Mesothelial cell of epicardium (in vitro differentiated cells): ENCODE data around the gene SORCS1. TPM values are rescaled to one million over a fixed set of nuclear protein-coding genes. Genes with fewer than 3 reads are reported as not detected.

ENCODE experiments used
- DNase-seq, 2 experiments: peaks; one replicate each; pipeline ENCODE4 v3.0.0; 2021; ENCODE audit warnings: low spot score in 2 of 2; ENCODE audit not compliant: unreplicated experiment in 2 of 2
- H3K27ac Mint-ChIP-seq: 2 replicates; pipeline ENCODE4 v1.8.0; 2021; ENCODE audit warnings: mixed read lengths
- H3K27me3 Mint-ChIP-seq: 2 replicates; pipeline ENCODE4 v1.8.0; 2021; ENCODE audit warnings: low read depth, mixed read lengths
- H3K36me3 Mint-ChIP-seq: 2 replicates; pipeline ENCODE4 v1.8.0; 2021; ENCODE audit warnings: mixed read lengths
- H3K4me1 Mint-ChIP-seq: 2 replicates; pipeline ENCODE4 v1.8.0; 2021; ENCODE audit warnings: mixed read lengths
- H3K4me3 Mint-ChIP-seq: 2 replicates; pipeline ENCODE4 v1.8.0; 2021; ENCODE audit warnings: mild to moderate bottlenecking, moderate library complexity, mixed read lengths
- H3K9me3 Mint-ChIP-seq: 2 replicates; pipeline ENCODE4 v1.8.0; 2021; ENCODE audit warnings: mixed read lengths
- total RNA-seq: library from RNA; stranded (reverse); gene quantifications from 3 replicates; pipeline ENCODE4 v1.2.1, GENCODE V29; 2021
- TF ChIP-seq, protein P1 (sequence below): fragments of 200-600 bp; sonication (generic); IDR thresholded peaks from one replicate; pipeline ENCODE4 v1.5.0; 2021; ENCODE audit warnings: antibody characterized with exemption; ENCODE audit not compliant: unreplicated experiment

The SORCS1 gene
- total RNA-seq, 1 donor from 2014 or later = 0.78 TPM

DNA sequence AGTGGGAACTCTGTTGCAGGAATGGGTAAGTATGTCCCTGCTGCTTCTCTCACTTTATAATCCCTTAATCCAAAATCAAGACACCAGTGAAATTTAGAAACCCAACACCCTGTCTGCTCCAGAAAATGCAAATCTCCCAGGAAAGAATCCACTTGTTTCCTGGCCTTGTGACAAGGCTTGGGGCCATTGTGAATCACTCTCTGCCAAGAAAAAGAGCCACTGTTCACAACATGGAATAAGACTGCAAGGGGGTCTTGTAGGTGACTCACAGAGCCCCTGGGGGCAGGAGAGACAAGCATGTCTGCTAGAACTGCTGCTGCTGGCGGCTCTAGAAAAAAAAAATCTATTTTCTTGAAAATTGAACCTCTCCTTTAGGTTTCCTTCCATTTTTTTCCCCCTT lies 191.2 kb downstream of the SORCS1 start:
- Mint-ChIP-seq H3K36me3 (no peaks in the 10 kb centered on the region), H3K27me3 (no peaks in the 10 kb centered on the region), H3K9me3 (peaks cover 8% of the 10 kb centered on the region), H3K4me1 (peaks cover 11% of the 10 kb centered on the region), H3K27ac (no peak overlapping the region), H3K4me3 (no peak overlapping the region)
- TF ChIP-seq, protein P1, sequence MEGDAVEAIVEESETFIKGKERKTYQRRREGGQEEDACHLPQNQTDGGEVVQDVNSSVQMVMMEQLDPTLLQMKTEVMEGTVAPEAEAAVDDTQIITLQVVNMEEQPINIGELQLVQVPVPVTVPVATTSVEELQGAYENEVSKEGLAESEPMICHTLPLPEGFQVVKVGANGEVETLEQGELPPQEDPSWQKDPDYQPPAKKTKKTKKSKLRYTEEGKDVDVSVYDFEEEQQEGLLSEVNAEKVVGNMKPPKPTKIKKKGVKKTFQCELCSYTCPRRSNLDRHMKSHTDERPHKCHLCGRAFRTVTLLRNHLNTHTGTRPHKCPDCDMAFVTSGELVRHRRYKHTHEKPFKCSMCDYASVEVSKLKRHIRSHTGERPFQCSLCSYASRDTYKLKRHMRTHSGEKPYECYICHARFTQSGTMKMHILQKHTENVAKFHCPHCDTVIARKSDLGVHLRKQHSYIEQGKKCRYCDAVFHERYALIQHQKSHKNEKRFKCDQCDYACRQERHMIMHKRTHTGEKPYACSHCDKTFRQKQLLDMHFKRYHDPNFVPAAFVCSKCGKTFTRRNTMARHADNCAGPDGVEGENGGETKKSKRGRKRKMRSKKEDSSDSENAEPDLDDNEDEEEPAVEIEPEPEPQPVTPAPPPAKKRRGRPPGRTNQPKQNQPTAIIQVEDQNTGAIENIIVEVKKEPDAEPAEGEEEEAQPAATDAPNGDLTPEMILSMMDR = no peak
- no peak for DNase-seq

DNA sequence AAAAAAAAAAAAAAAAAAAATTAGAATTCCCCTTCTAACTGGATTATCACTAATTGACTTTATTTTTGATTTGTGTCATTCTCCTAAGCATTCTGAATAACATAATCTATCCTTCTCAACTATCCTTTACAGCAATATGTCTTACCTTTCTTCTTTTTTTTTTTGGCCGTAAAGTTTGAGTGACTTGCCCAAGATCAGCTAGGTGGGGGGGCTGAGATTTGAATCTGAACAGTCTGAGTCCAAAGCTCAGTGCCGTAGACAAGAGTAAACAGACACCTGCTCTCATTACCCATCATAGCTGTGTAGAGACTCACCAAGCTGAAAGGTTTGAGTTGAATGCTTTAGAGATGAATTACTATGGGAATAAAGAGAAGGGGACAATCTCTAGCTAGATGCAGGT lies 192.1 kb downstream of the SORCS1 start:
- peaks cover 11% of the 10 kb centered on the region for H3K4me1 Mint-ChIP-seq
- no peak for DNase-seq
- TF ChIP-seq, protein P1 = no peak
- H3K36me3 Mint-ChIP-seq = no peaks in the 10 kb centered on the region
- H3K27me3 Mint-ChIP-seq = no peaks in the 10 kb centered on the region
- H3K27ac Mint-ChIP-seq = no peak overlapping the region
- H3K4me3 Mint-ChIP-seq = no peak overlapping the region
- H3K9me3 Mint-ChIP-seq = peaks cover 8% of the 10 kb centered on the region

DNA sequence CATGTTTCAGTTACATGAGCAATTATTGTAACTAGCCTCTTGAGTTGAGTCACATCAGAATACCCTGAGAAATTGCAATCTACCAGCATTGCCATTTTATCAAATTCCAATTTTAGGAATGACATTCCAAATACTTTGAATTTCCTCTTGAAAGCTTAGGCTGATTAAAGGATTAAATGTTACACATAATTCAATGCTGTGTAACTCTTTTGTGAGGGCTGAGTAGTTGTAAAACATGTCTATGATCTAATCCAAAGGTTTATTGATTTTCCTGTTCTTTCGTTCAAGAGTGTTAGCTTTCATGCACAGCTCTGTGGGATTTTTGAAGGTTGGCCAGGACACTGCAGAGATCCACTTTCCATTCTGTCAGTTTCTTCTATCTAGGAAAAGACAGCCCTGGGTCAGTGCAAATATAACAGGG lies 193.1 kb downstream of the SORCS1 start:
- TF ChIP-seq, protein P1 = no peak
- H3K27me3 Mint-ChIP-seq = no peaks in the 10 kb centered on the region

DNA sequence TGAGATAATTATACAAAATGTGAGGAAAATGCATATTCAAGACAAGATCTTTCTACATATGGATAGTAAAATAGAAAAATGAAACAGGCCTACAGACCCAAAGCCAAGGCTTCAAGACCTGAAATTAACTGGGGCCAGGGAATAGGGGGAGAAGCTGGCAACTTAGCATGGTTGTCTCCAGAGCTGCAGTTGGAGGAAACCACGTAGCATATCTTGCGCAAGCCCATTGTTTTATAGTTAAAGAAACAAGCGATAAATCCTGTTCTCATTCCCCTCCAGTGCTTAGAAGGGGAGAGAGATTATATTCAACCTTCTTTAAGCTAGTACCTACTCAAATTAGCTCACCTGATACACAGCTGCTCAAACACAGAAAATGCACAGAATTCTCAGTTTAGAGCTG lies 197.1 kb downstream of the SORCS1 start:
- no peaks in the 10 kb centered on the region for H3K27me3 Mint-ChIP-seq
- no peak for DNase-seq
- H3K4me3 Mint-ChIP-seq = no peak overlapping the region
- H3K4me1 Mint-ChIP-seq = peaks cover 8% of the 10 kb centered on the region
- no peaks in the 10 kb centered on the region for H3K36me3 Mint-ChIP-seq
- TF ChIP-seq, protein P1 = no peak
- H3K27ac Mint-ChIP-seq = no peak overlapping the region
- peaks cover 5% of the 10 kb centered on the region for H3K9me3 Mint-ChIP-seq

More for the DNA sequence above, 193.1 kb downstream of the SORCS1 start:
- no peak overlapping the region for H3K27ac Mint-ChIP-seq
- no peak for DNase-seq
- no peaks in the 10 kb centered on the region for H3K9me3 Mint-ChIP-seq
- H3K4me1 Mint-ChIP-seq = peaks cover 11% of the 10 kb centered on the region
- no peak overlapping the region for H3K4me3 Mint-ChIP-seq
- no peaks in the 10 kb centered on the region for H3K36me3 Mint-ChIP-seq

DNA sequence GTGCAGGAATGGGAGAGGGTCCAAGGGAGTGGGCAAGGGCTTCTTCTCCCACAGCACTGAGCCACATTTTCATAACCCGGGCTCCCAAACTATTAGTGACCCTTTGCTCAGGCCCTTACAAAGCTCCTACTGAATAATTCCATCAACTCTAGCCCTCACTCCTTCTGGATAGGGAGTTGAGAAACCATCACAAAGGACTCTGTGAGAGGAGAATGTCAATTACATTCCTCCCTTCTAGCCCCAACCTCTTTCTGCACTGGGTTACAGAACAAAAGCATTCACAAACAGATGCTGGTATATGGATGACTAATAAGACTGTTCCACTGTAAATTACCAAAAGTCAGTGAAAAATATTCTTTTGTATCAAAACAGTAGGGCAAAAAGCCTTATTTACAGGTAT lies 203.7 kb downstream of the SORCS1 start:
- Mint-ChIP-seq H3K36me3 (no peaks in the 10 kb centered on the region), H3K9me3 (peaks cover 6% of the 10 kb centered on the region), H3K27me3 (peaks cover 5% of the 10 kb centered on the region), H3K4me3 (no peak overlapping the region), H3K27ac (no peak overlapping the region), H3K4me1 (peaks cover 11% of the 10 kb centered on the region)
- TF ChIP-seq, protein P1 = no peak
- no peak for DNase-seq

DNA sequence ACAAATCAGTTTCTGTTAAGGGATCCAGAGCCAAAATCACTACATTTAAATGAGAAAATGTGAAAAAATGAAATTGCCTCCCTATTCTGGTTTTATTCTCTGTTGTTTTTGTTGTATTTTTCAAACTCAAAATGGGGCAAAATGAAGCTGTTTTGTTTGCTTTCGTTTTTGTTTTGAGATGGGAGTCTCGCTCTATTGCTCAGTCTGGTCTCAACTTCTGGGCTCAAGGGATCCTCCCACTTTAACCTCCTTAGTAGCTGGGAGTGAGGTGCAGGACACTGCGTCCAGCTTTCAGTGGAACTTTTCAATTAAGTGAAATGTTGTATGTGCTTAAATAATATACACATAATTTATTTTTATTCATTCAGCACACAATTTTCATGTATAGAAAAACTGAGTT lies 205.0 kb downstream of the SORCS1 start:
- TF ChIP-seq, protein P1 = no peak
- H3K27me3 Mint-ChIP-seq = peaks cover 5% of the 10 kb centered on the region
- H3K27ac Mint-ChIP-seq = no peak overlapping the region
- H3K36me3 Mint-ChIP-seq = no peaks in the 10 kb centered on the region
- no peak for DNase-seq
- peaks cover 11% of the 10 kb centered on the region for H3K4me1 Mint-ChIP-seq
- H3K4me3 Mint-ChIP-seq = no peak overlapping the region
- H3K9me3 Mint-ChIP-seq = peaks cover 6% of the 10 kb centered on the region
